CD8-positive, alpha-beta memory T cell (primary cell): ENCODE data around the gene C4orf50. TPM values are rescaled to one million over a fixed set of nuclear protein-coding genes. Genes with fewer than 3 reads are reported as not detected.
A peak's percentile ranks its signal among the peaks of the same experiment; 100 is the strongest.

Source experiments
- CTCF ChIA-PET: fragments of 350-600 bp; sonication (Branson Sonifier 250); formaldehyde crosslinking; loops from one replicate; lab custom pipeline; 2021; ENCODE audit warnings: antibody characterized with exemption; lab: Charles Lee
- POLR2A ChIA-PET: fragments of 350-600 bp; sonication (Branson Sonifier 250); formaldehyde crosslinking; loops from one replicate; lab custom pipeline; 2021; ENCODE audit warnings: antibody characterized with exemption; lab: Charles Lee
- DNase-seq, 5 donors: peaks; one replicate each; pipeline versions ENCODE4 v3.0.0 to v3.0.0-alpha.2; 2020 to 2022; ENCODE audit warnings: mixed read lengths in 1 of 5
- H3K27ac ChIP-seq: one replicate; pipeline ENCODE4 v1.7.0; 2013; ENCODE audit warnings: low read depth, mild to moderate bottlenecking, low read length, moderate library complexity
- H3K27me3 ChIP-seq: 2 replicates; pipeline ENCODE4 v1.7.0; 2013; ENCODE audit warnings: low read length, mild to moderate bottlenecking; ENCODE audit not compliant: insufficient read depth, poor library complexity, severe bottlenecking
- H3K36me3 ChIP-seq: 2 replicates; pipeline ENCODE4 v1.7.0; 2013; ENCODE audit warnings: mild to moderate bottlenecking, low read length, moderate library complexity; ENCODE audit not compliant: insufficient read depth
- H3K4me1 ChIP-seq: 2 replicates; pipeline ENCODE4 v1.7.0; 2013; ENCODE audit warnings: mild to moderate bottlenecking, low read length, moderate library complexity; ENCODE audit not compliant: insufficient read depth
- H3K4me3 ChIP-seq: 2 replicates; pipeline ENCODE4 v1.7.0; 2013; ENCODE audit warnings: mild to moderate bottlenecking, low read length
- H3K9me3 ChIP-seq: 2 replicates; pipeline ENCODE4 v1.7.0; 2013; ENCODE audit warnings: mild to moderate bottlenecking, low read length
- H3K27ac Mint-ChIP-seq, 8 donors: one replicate each; pipeline ENCODE4 v1.8.0; 2020 to 2021; ENCODE audit warnings: mixed read lengths in 8 of 8, mild to moderate bottlenecking in 6 of 8, inconsistent platforms in 3 of 8, moderate library complexity in 3 of 8
- H3K27me3 Mint-ChIP-seq, 2 donors: one replicate each; pipeline ENCODE4 v1.8.0; 2020 to 2021; ENCODE audit warnings: mixed read lengths in 2 of 2, mild to moderate bottlenecking in 1 of 2, moderate library complexity in 1 of 2
- H3K36me3 Mint-ChIP-seq, 3 donors: one replicate each; pipeline ENCODE4 v1.8.0; 2020 to 2021; ENCODE audit warnings: mixed read lengths in 3 of 3, inconsistent platforms in 1 of 3, mild to moderate bottlenecking in 1 of 3
- H3K4me1 Mint-ChIP-seq, 3 donors: one replicate each; pipeline ENCODE4 v1.8.0; 2020 to 2021; ENCODE audit warnings: mixed read lengths in 3 of 3, inconsistent platforms in 1 of 3, mild to moderate bottlenecking in 1 of 3
- H3K4me3 Mint-ChIP-seq, 7 donors: one replicate each; pipeline ENCODE4 v1.8.0; 2020 to 2021; ENCODE audit warnings: mixed read lengths in 7 of 7, mild to moderate bottlenecking in 6 of 7, moderate library complexity in 4 of 7, inconsistent platforms in 2 of 7
- H3K9me3 Mint-ChIP-seq, 5 donors: one replicate each; pipeline ENCODE4 v1.8.0; 2020 to 2022; ENCODE audit warnings: mixed read lengths in 5 of 5, mild to moderate bottlenecking in 3 of 5, moderate library complexity in 2 of 5, inconsistent platforms in 1 of 5
- polyA plus RNA-seq: library from polyadenylated mRNA; unstranded; fragments of 300-500 nt; fragmentation: Illumina TruSeq; gene quantifications from one replicate; pipeline ENCODE4 v1.2.3, GENCODE V29; 2021
- total RNA-seq, 2 experiments: library from RNA; stranded (reverse); gene quantifications; one replicate each; pipeline ENCODE4 v1.2.3, GENCODE V29; 2021

C4orf50 gene
- total and polyA plus RNA-seq, 3 experiments from 2014 or later, result 0.08 to 0.37 (median 0.24) TPM

- no peak overlapping the region for H3K27ac Mint-ChIP-seq
Observed at GRCh38 chr4:6019316-6020263, 1.4 kb upstream of the C4orf50 start.

GRCh38 chr4:6017800-6018199 lies 431 bp downstream of the C4orf50 start:
- DNase-seq, result no peak
- Histone ChIP-seq H3K27ac (no peak overlapping the region), H3K4me3 (no peak overlapping the region), H3K36me3 (no peaks in the 10 kb centered on the region), H3K4me1 (no peaks in the 10 kb centered on the region), H3K9me3 (no peaks in the 10 kb centered on the region), H3K27me3 (no peaks in the 10 kb centered on the region)
- no peak overlapping the region for H3K4me3 Mint-ChIP-seq
- ChIA-PET CTCF (no interaction called here), POLR2A (no interaction called here)
- no peak overlapping the region for H3K27ac Mint-ChIP-seq
- no peaks in the 10 kb centered on the region for H3K36me3 Mint-ChIP-seq
- peaks cover 0 to 4% (median 3%) of the 10 kb centered on the region in 3 donors for H3K4me1 Mint-ChIP-seq
- H3K9me3 Mint-ChIP-seq, result no peaks in the 10 kb centered on the region
- peaks cover 0 to 2% of the 10 kb centered on the region in 2 donors for H3K27me3 Mint-ChIP-seq

More at GRCh38 chr4:6019316-6020263, 1.4 kb upstream of the C4orf50 start:
- CTCF ChIA-PET, result interaction anchor here (1.2 to 1.3 kb wide), 2 partner anchors 10 to 17 kb away, joined by 3 read pairs; no protein-coding TSS in a partner anchor
- no peak overlapping the region for H3K4me3 Mint-ChIP-seq
- no peaks in the 10 kb centered on the region for H3K9me3 Mint-ChIP-seq
- H3K27me3 Mint-ChIP-seq, result peaks cover 0 to 2% of the 10 kb centered on the region in 2 donors
- Histone ChIP-seq H3K36me3 (no peaks in the 10 kb centered on the region), H3K4me3 (no peak overlapping the region), H3K27ac (no peak overlapping the region), H3K27me3 (no peaks in the 10 kb centered on the region), H3K9me3 (no peaks in the 10 kb centered on the region), H3K4me1 (no peaks in the 10 kb centered on the region)
- peak in 3 of 5 donors; percentile 6 to 52 (median 7) for DNase-seq
- POLR2A ChIA-PET, result no interaction called here
- H3K36me3 Mint-ChIP-seq, result peaks cover 0 to 3% (median 0%) of the 10 kb centered on the region in 3 donors
- H3K4me1 Mint-ChIP-seq, result peaks cover 0 to 4% (median 3%) of the 10 kb centered on the region in 3 donors

GRCh38 chr4:6017030-6017429 lies 1.2 kb downstream of the C4orf50 start:
- Mint-ChIP-seq H3K27me3 (no peaks in the 10 kb centered on the region), H3K9me3 (no peaks in the 10 kb centered on the region), H3K4me1 (peaks cover 0 to 4% (median 3%) of the 10 kb centered on the region in 3 donors), H3K27ac (peak overlapping the region in 2 of 8 donors; percentile 43 to 64), H3K4me3 (no peak overlapping the region), H3K36me3 (no peaks in the 10 kb centered on the region)
- DNase-seq, result no peak
- H3K27me3 ChIP-seq, result no peaks in the 10 kb centered on the region
- no peak overlapping the region for H3K27ac ChIP-seq
- POLR2A ChIA-PET, result no interaction called here
- CTCF ChIA-PET, result interaction anchor here (1.3 kb wide), 1 partner anchor 19 kb away, joined by 3 read pairs; no protein-coding TSS in a partner anchor
- H3K36me3 ChIP-seq, result no peaks in the 10 kb centered on the region
- no peak overlapping the region for H3K4me3 ChIP-seq
- no peaks in the 10 kb centered on the region for H3K4me1 ChIP-seq
- H3K9me3 ChIP-seq, result no peaks in the 10 kb centered on the region

- H3K27me3 ChIP-seq, result no peaks in the 10 kb centered on the region
- DNase-seq, result no peak
- H3K27ac Mint-ChIP-seq, result no peak overlapping the region
- no peak overlapping the region for H3K4me3 Mint-ChIP-seq
- H3K36me3 Mint-ChIP-seq, result peaks cover 0 to 2% (median 0%) of the 10 kb centered on the region in 3 donors
- POLR2A ChIA-PET, result no interaction called here
- H3K27me3 Mint-ChIP-seq, result peaks cover 14 to 24% of the 10 kb centered on the region in 2 donors
- no peaks in the 10 kb centered on the region for H3K4me1 Mint-ChIP-seq
- no peak overlapping the region for H3K4me3 ChIP-seq
- H3K27ac ChIP-seq, result no peak overlapping the region
- no peaks in the 10 kb centered on the region for H3K9me3 ChIP-seq
- no peaks in the 10 kb centered on the region for H3K4me1 ChIP-seq
- H3K36me3 ChIP-seq, result no peaks in the 10 kb centered on the region
- no peaks in the 10 kb centered on the region for H3K9me3 Mint-ChIP-seq
- CTCF ChIA-PET, result no interaction called here
Observed at GRCh38 chr4:6013564-6013963, 4.7 kb downstream of the C4orf50 start.

- H3K4me1 ChIP-seq, result no peaks in the 10 kb centered on the region
- H3K36me3 ChIP-seq, result no peaks in the 10 kb centered on the region
- Mint-ChIP-seq H3K27ac (no peak overlapping the region), H3K9me3 (no peaks in the 10 kb centered on the region), H3K27me3 (peaks cover 19 to 27% of the 10 kb centered on the region in 2 donors), H3K4me3 (no peak overlapping the region), H3K36me3 (peaks cover 0 to 2% (median 0%) of the 10 kb centered on the region in 3 donors), H3K4me1 (no peaks in the 10 kb centered on the region)
- CTCF ChIA-PET, result interaction anchor here (0.8 to 1.4 kb wide), 2 partner anchors 10 to 17 kb away, joined by 3 read pairs; no protein-coding TSS in a partner anchor
- no peaks in the 10 kb centered on the region for H3K27me3 ChIP-seq
- no peaks in the 10 kb centered on the region for H3K9me3 ChIP-seq
- DNase-seq, result no peak
- POLR2A ChIA-PET, result no interaction called here
- no peak overlapping the region for H3K4me3 ChIP-seq
- H3K27ac ChIP-seq, result no peak overlapping the region
Observed at GRCh38 chr4:6012200-6012599, 6.0 kb downstream of the C4orf50 start.

GRCh38 chr4:6011686-6012085 lies 6.5 kb downstream of the C4orf50 start:
- Histone ChIP-seq H3K27ac (no peak overlapping the region), H3K36me3 (no peaks in the 10 kb centered on the region), H3K4me1 (no peaks in the 10 kb centered on the region), H3K27me3 (no peaks in the 10 kb centered on the region), H3K4me3 (no peak overlapping the region), H3K9me3 (no peaks in the 10 kb centered on the region)
- Mint-ChIP-seq H3K9me3 (no peaks in the 10 kb centered on the region), H3K27ac (no peak overlapping the region), H3K4me1 (no peaks in the 10 kb centered on the region), H3K4me3 (no peak overlapping the region), H3K27me3 (peaks cover 19 to 29% of the 10 kb centered on the region in 2 donors), H3K36me3 (peaks cover 0 to 4% (median 2%) of the 10 kb centered on the region in 3 donors)
- no peak for DNase-seq
- ChIA-PET CTCF (interaction anchor here (0.8 to 1.4 kb wide), 3 partner anchors 9 to 16 kb away, joined by 3 read pairs; no protein-coding TSS in a partner anchor), POLR2A (no interaction called here)

GRCh38 chr4:6011271-6011671 lies 7.0 kb downstream of the C4orf50 start:
- Mint-ChIP-seq H3K27ac (no peak overlapping the region), H3K9me3 (no peaks in the 10 kb centered on the region), H3K36me3 (peaks cover 0 to 7% (median 2%) of the 10 kb centered on the region in 3 donors), H3K4me3 (no peak overlapping the region), H3K4me1 (no peaks in the 10 kb centered on the region), H3K27me3 (peaks cover 19 to 29% of the 10 kb centered on the region in 2 donors)
- Histone ChIP-seq H3K4me1 (no peaks in the 10 kb centered on the region), H3K27me3 (no peaks in the 10 kb centered on the region), H3K36me3 (no peaks in the 10 kb centered on the region), H3K27ac (no peak overlapping the region), H3K9me3 (no peaks in the 10 kb centered on the region), H3K4me3 (no peak overlapping the region)
- ChIA-PET CTCF (interaction anchor here (1.0 to 1.4 kb wide), 2 partner anchors 9 to 16 kb away, joined by 3 read pairs; no protein-coding TSS in a partner anchor), POLR2A (no interaction called here)
- DNase-seq, result no peak

GRCh38 chr4:6010789-6011188 lies 7.4 kb downstream of the C4orf50 start:
- H3K9me3 ChIP-seq, result no peaks in the 10 kb centered on the region
- DNase-seq, result no peak
- Mint-ChIP-seq H3K4me1 (no peaks in the 10 kb centered on the region), H3K27me3 (peaks cover 22 to 29% of the 10 kb centered on the region in 2 donors), H3K36me3 (peaks cover 0 to 7% (median 2%) of the 10 kb centered on the region in 3 donors), H3K4me3 (no peak overlapping the region), H3K27ac (no peak overlapping the region), H3K9me3 (no peaks in the 10 kb centered on the region)
- no peak overlapping the region for H3K27ac ChIP-seq
- H3K27me3 ChIP-seq, result no peaks in the 10 kb centered on the region
- H3K4me1 ChIP-seq, result no peaks in the 10 kb centered on the region
- CTCF ChIA-PET, result interaction anchor here (1.0 to 1.4 kb wide), 2 partner anchors 10 to 15 kb away, joined by 3 read pairs; no protein-coding TSS in a partner anchor
- no peaks in the 10 kb centered on the region for H3K36me3 ChIP-seq
- H3K4me3 ChIP-seq, result no peak overlapping the region
- POLR2A ChIA-PET, result no interaction called here
